Endodermal cell (in vitro differentiated cells): ENCODE measurements around the gene OTUD4. TPM values are rescaled to one million over a fixed set of nuclear protein-coding genes. Genes with fewer than 3 reads are reported as not detected.
A peak's percentile ranks its signal among the peaks of the same experiment; 100 is the strongest.

Source experiments
- DNase-seq: peaks from one replicate; pipeline ENCODE4 v3.0.0-alpha.2; 2017
- H3K27ac ChIP-seq: 2 replicates; pipeline ENCODE4 v1.5.1; 2013; ENCODE audit warnings: mild to moderate bottlenecking, low read depth, low read length, moderate library complexity
- H3K27me3 ChIP-seq: 2 replicates; pipeline ENCODE4 v1.6.1; 2013; ENCODE audit warnings: mild to moderate bottlenecking, low read length, moderate library complexity; ENCODE audit not compliant: insufficient read depth, control insufficient read depth, poor library complexity, severe bottlenecking
- H3K36me3 ChIP-seq: 2 replicates; pipeline ENCODE4 v1.7.0; 2013; ENCODE audit warnings: mild to moderate bottlenecking, low read length, moderate library complexity; ENCODE audit not compliant: control insufficient read depth, insufficient read depth
- H3K4me1 ChIP-seq: one replicate; pipeline ENCODE4 v1.7.0; 2013; ENCODE audit warnings: low read length; ENCODE audit not compliant: control insufficient read depth, insufficient read depth
- H3K4me3 ChIP-seq: 2 replicates; pipeline ENCODE4 v1.5.1; 2013; ENCODE audit warnings: mild to moderate bottlenecking, low read length, moderate library complexity
- H3K9ac ChIP-seq: 2 replicates; pipeline ENCODE4 v1.6.1; 2013; ENCODE audit warnings: mild to moderate bottlenecking, low read length, moderate library complexity; ENCODE audit not compliant: poor library complexity, severe bottlenecking; ENCODE audit errors: extremely low read depth
- H3K9me3 ChIP-seq: 2 replicates; pipeline ENCODE4 v1.6.1; 2013; ENCODE audit warnings: mild to moderate bottlenecking, low read length, moderate library complexity; ENCODE audit not compliant: control insufficient read depth
- H3K27ac Mint-ChIP-seq: 2 replicates; pipeline ENCODE4 v1.8.0; 2020; ENCODE audit warnings: mixed read lengths
- H3K27me3 Mint-ChIP-seq: 2 replicates; pipeline ENCODE4 v1.8.0; 2021; ENCODE audit warnings: mild to moderate bottlenecking, mixed read lengths; ENCODE audit not compliant: insufficient read depth
- H3K36me3 Mint-ChIP-seq: 2 replicates; pipeline ENCODE4 v1.8.0; 2020; ENCODE audit warnings: low read depth, mixed read lengths
- H3K4me1 Mint-ChIP-seq: 2 replicates; pipeline ENCODE4 v1.8.0; 2020; ENCODE audit warnings: mixed read lengths
- H3K4me3 Mint-ChIP-seq: 2 replicates; pipeline ENCODE4 v1.8.0; 2020; ENCODE audit warnings: mild to moderate bottlenecking, moderate library complexity, mixed read lengths
- H3K9me3 Mint-ChIP-seq: 2 replicates; pipeline ENCODE4 v1.8.0; 2020; ENCODE audit warnings: mild to moderate bottlenecking, mixed read lengths
- CTCF ChIP-seq: fragments of 200-600 bp; sonication (generic); conservative IDR thresholded peaks from 2 replicates; pipeline ENCODE4 v1.5.0; 2021; ENCODE audit warnings: antibody characterized with exemption, mild to moderate bottlenecking
- WGBS, 2 experiments: methylation state at CpG; one replicate each; pipeline versions ENCODE4 v1.1.5 to v1.1.7; 2013; ENCODE audit warnings: missing lambda C conversion rate in 2 of 2, mixed read lengths in 1 of 2; ENCODE audit not compliant: insufficient coverage in 1 of 2, insufficient read length in 1 of 2; 5-methylcytosine and 5-hydroxymethylcytosine counted together
- total RNA-seq, 2 donors: library from RNA; stranded (reverse); fragmentation: NEBNext Ultra II Directional in 1 of 2; extraction: Animal tissue kit (Norgen Biotek cat#: 25700) in 1 of 2; gene quantifications; 2 replicates in 1 of 2; 3 replicates in 1 of 2; pipeline ENCODE4 v1.2.1, GENCODE V29; 2021

The OTUD4 gene
- total RNA-seq, 2 donors from 2014 or later, result 49.6 to 55.5 TPM

GRCh38 chr4:145179281-145179860, 1.0 kb downstream of the OTUD4 start:
- TF ChIP-seq CTCF, result no peak
- Mint-ChIP-seq H3K4me3 (peak overlapping the region; percentile 91), H3K4me1 (peaks cover 36% of the 10 kb centered on the region), H3K9me3 (no peaks in the 10 kb centered on the region), H3K27ac (peak overlapping the region; percentile 91), H3K27me3 (no peaks in the 10 kb centered on the region), H3K36me3 (peaks cover 6% of the 10 kb centered on the region)
- no peaks in the 10 kb centered on the region for H3K4me1 ChIP-seq
- H3K36me3 ChIP-seq, result peaks cover 3% of the 10 kb centered on the region
- H3K4me3 ChIP-seq, result peak overlapping the region; percentile 91
- H3K9ac ChIP-seq, result peak overlapping the region; percentile 56
- no peaks in the 10 kb centered on the region for H3K27me3 ChIP-seq
- WGBS, 2 experiments, result 0 to 1% methylated on average over 6 to 36 of the region's 36 CpGs
- no peak overlapping the region for H3K27ac ChIP-seq
- H3K9me3 ChIP-seq, result no peaks in the 10 kb centered on the region
- peak; percentile 69 for DNase-seq

- Histone ChIP-seq H3K9ac (peak overlapping the region; percentile 56), H3K4me1 (no peaks in the 10 kb centered on the region), H3K27ac (no peak overlapping the region), H3K4me3 (peak overlapping the region; percentile 91), H3K27me3 (no peaks in the 10 kb centered on the region), H3K9me3 (no peaks in the 10 kb centered on the region), H3K36me3 (peaks cover 8% of the 10 kb centered on the region)
- no peaks in the 10 kb centered on the region for H3K9me3 Mint-ChIP-seq
- 0% methylated on average over 5 of the region's 5 CpGs; no CpG with 5 or more reads in 1 of the 2 experiments for WGBS, 2 experiments
- peaks cover 10% of the 10 kb centered on the region for H3K36me3 Mint-ChIP-seq
- H3K4me1 Mint-ChIP-seq, result peaks cover 36% of the 10 kb centered on the region
- no peak for DNase-seq
- no peaks in the 10 kb centered on the region for H3K27me3 Mint-ChIP-seq
- H3K27ac Mint-ChIP-seq, result peak overlapping the region; percentile 85
- peak overlapping the region; percentile 91 for H3K4me3 Mint-ChIP-seq
- TF ChIP-seq CTCF, result no peak
Measured at GRCh38 chr4:145178740-145179280, 1.6 kb downstream of the OTUD4 start.

GRCh38 chr4:145177906-145178538, 2.4 kb downstream of the OTUD4 start:
- Mint-ChIP-seq H3K4me3 (peak overlapping the region; percentile 91), H3K9me3 (no peaks in the 10 kb centered on the region), H3K27ac (peak overlapping the region; percentile 85), H3K27me3 (no peaks in the 10 kb centered on the region), H3K4me1 (peaks cover 34% of the 10 kb centered on the region), H3K36me3 (peaks cover 15% of the 10 kb centered on the region)
- no peaks in the 10 kb centered on the region for H3K27me3 ChIP-seq
- DNase-seq, result no peak
- 11 to 22% methylated on average over 8 to 9 of the region's 9 CpGs for WGBS, 2 experiments
- TF ChIP-seq CTCF, result no peak
- no peak overlapping the region for H3K27ac ChIP-seq
- no peaks in the 10 kb centered on the region for H3K9me3 ChIP-seq
- peak overlapping the region; percentile 56 for H3K9ac ChIP-seq
- no peaks in the 10 kb centered on the region for H3K4me1 ChIP-seq
- peak overlapping the region; percentile 91 for H3K4me3 ChIP-seq
- peaks cover 16% of the 10 kb centered on the region for H3K36me3 ChIP-seq
